ENCODE data around the gene HMMR.
"Not testable (repeated sequence)": the region's sequence is repeated elsewhere in the genome, so short reads cannot be mapped to it uniquely, and the experiment has no call there.

HMMR gene

GRCh38 chr5:163445345-163445744, 15.1 kb upstream of the HMMR start:
- ChIA-PET POLR2A (no interaction called here), CTCF (interaction anchor here (1.1 kb wide), 2 partner anchors 11 to 14 kb away, joined by 3 to 8 read pairs; no protein-coding TSS in a partner anchor)
- no peak for DNase-seq
- no peaks in the 10 kb centered on the region for H3K4me1 ChIP-seq (ENCODE audit: control extremely low read depth in 1 of 4, control insufficient read depth in 4 of 4, insufficient read depth in 4 of 4, low read length in 3 of 4)
- H3K27me3 ChIP-seq (replicated peaks in 2 of 5; ENCODE audit: control insufficient read depth in 4 of 5, insufficient read depth in 5 of 5, low read length in 4 of 5) = no peaks in the 10 kb centered on the region
- H3K27ac ChIP-seq (ENCODE audit: insufficient read depth in 1 of 2, low read depth in 1 of 2, low read length in 2 of 2, poor library complexity in 1 of 2, severe bottlenecking in 2 of 2) = no peak overlapping the region
- no peaks in the 10 kb centered on the region for H3K9me3 ChIP-seq (ENCODE audit: control extremely low read depth in 1 of 5, control insufficient read depth in 4 of 5, insufficient read depth in 2 of 5, low read depth in 1 of 5, low read length in 4 of 5)
- 94% methylated on average over 3 of the region's 6 CpGs for WGBS (ENCODE audit: insufficient coverage)
- peaks cover 16 to 77% (median 44%) of the 10 kb centered on the region in 4 experiments for H3K36me3 ChIP-seq (ENCODE audit: control insufficient read depth in 4 of 4, insufficient read depth in 4 of 4, low read length in 3 of 4)
- H3K4me3 ChIP-seq (ENCODE audit: control insufficient read depth in 1 of 7, extremely low read depth in 1 of 7, insufficient read depth in 4 of 7, low read depth in 2 of 7, low read length in 6 of 7) = no peak overlapping the region

- H3K27me3 ChIP-seq (replicated peaks in 2 of 5; ENCODE audit: control insufficient read depth in 4 of 5, insufficient read depth in 5 of 5, low read length in 4 of 5) = no peaks in the 10 kb centered on the region
- H3K27ac ChIP-seq (ENCODE audit: insufficient read depth in 1 of 2, low read depth in 1 of 2, low read length in 2 of 2, poor library complexity in 1 of 2, severe bottlenecking in 2 of 2) = no peak overlapping the region
- ChIA-PET CTCF (interaction anchor here (0.9 to 1.6 kb wide), 2 partner anchors 9 to 11 kb away, joined by 4 read pairs; partner anchors contain the start of gene CCNG1), POLR2A (no interaction called here)
- no peak overlapping the region for H3K4me3 ChIP-seq (ENCODE audit: control insufficient read depth in 1 of 7, extremely low read depth in 1 of 7, insufficient read depth in 4 of 7, low read depth in 2 of 7, low read length in 6 of 7)
- DNase-seq = no peak
- H3K9me3 ChIP-seq (ENCODE audit: control extremely low read depth in 1 of 5, control insufficient read depth in 4 of 5, insufficient read depth in 2 of 5, low read depth in 1 of 5, low read length in 4 of 5) = no peaks in the 10 kb centered on the region
- peaks cover 18 to 77% (median 38%) of the 10 kb centered on the region in 4 experiments for H3K36me3 ChIP-seq (ENCODE audit: control insufficient read depth in 4 of 4, insufficient read depth in 4 of 4, low read length in 3 of 4)
- no peaks in the 10 kb centered on the region for H3K4me1 ChIP-seq (ENCODE audit: control extremely low read depth in 1 of 4, control insufficient read depth in 4 of 4, insufficient read depth in 4 of 4, low read length in 3 of 4)
Measured at GRCh38 chr5:163447191-163447590, 13.2 kb upstream of the HMMR start.

- H3K27ac ChIP-seq (ENCODE audit: insufficient read depth in 1 of 2, low read depth in 1 of 2, low read length in 2 of 2, poor library complexity in 1 of 2, severe bottlenecking in 2 of 2) = no peak overlapping the region
- no peaks in the 10 kb centered on the region for H3K4me1 ChIP-seq (ENCODE audit: control extremely low read depth in 1 of 4, control insufficient read depth in 4 of 4, insufficient read depth in 4 of 4, low read length in 3 of 4)
- DNase-seq = no peak
- no peak overlapping the region for H3K4me3 ChIP-seq (ENCODE audit: control insufficient read depth in 1 of 7, extremely low read depth in 1 of 7, insufficient read depth in 4 of 7, low read depth in 2 of 7, low read length in 6 of 7)
- H3K9me3 ChIP-seq (ENCODE audit: control extremely low read depth in 1 of 5, control insufficient read depth in 4 of 5, insufficient read depth in 2 of 5, low read depth in 1 of 5, low read length in 4 of 5) = no peaks in the 10 kb centered on the region
- 60% methylated on average over 1 of the region's 3 CpGs for WGBS (ENCODE audit: insufficient coverage)
- H3K27me3 ChIP-seq (replicated peaks in 2 of 5; ENCODE audit: control insufficient read depth in 4 of 5, insufficient read depth in 5 of 5, low read length in 4 of 5) = no peaks in the 10 kb centered on the region
- CTCF ChIA-PET = interaction anchor here (0.9 to 1.6 kb wide), 2 partner anchors 10 kb away, joined by 4 read pairs; partner anchors contain the start of gene CCNG1
- POLR2A ChIA-PET = no interaction called here
- peaks cover 14 to 74% (median 36%) of the 10 kb centered on the region in 4 experiments for H3K36me3 ChIP-seq (ENCODE audit: control insufficient read depth in 4 of 4, insufficient read depth in 4 of 4, low read length in 3 of 4)
Measured at GRCh38 chr5:163447875-163448274, 12.6 kb upstream of the HMMR start.

- H3K27me3 ChIP-seq (replicated peaks in 2 of 5; ENCODE audit: control insufficient read depth in 4 of 5, insufficient read depth in 5 of 5, low read length in 4 of 5) = no peaks in the 10 kb centered on the region
- H3K9me3 ChIP-seq (ENCODE audit: control extremely low read depth in 1 of 5, control insufficient read depth in 4 of 5, insufficient read depth in 2 of 5, low read depth in 1 of 5, low read length in 4 of 5) = no peaks in the 10 kb centered on the region
- H3K27ac ChIP-seq (ENCODE audit: insufficient read depth in 1 of 2, low read depth in 1 of 2, low read length in 2 of 2, poor library complexity in 1 of 2, severe bottlenecking in 2 of 2) = no peak overlapping the region
- DNase-seq = no peak
- ChIA-PET POLR2A (no interaction called here), CTCF (interaction anchor here (1.6 kb wide), 1 partner anchor 10 kb away, joined by 4 read pairs; the partner anchor contains the start of gene CCNG1)
- no peak overlapping the region for H3K4me3 ChIP-seq (ENCODE audit: control insufficient read depth in 1 of 7, extremely low read depth in 1 of 7, insufficient read depth in 4 of 7, low read depth in 2 of 7, low read length in 6 of 7)
- H3K36me3 ChIP-seq (ENCODE audit: control insufficient read depth in 4 of 4, insufficient read depth in 4 of 4, low read length in 3 of 4) = peaks cover 10 to 74% (median 36%) of the 10 kb centered on the region in 4 experiments
- no peaks in the 10 kb centered on the region for H3K4me1 ChIP-seq (ENCODE audit: control extremely low read depth in 1 of 4, control insufficient read depth in 4 of 4, insufficient read depth in 4 of 4, low read length in 3 of 4)
Measured at GRCh38 chr5:163448491-163448890, 11.9 kb upstream of the HMMR start.

- no peak overlapping the region for H3K27ac ChIP-seq (ENCODE audit: insufficient read depth in 1 of 2, low read depth in 1 of 2, low read length in 2 of 2, poor library complexity in 1 of 2, severe bottlenecking in 2 of 2)
- ChIA-PET POLR2A (no interaction called here), CTCF (interaction anchor here (1.1 to 1.5 kb wide), 2 partner anchors 9 kb away, joined by 4 read pairs; partner anchors contain the start of genes HMMR and NUDCD2)
- H3K27me3 ChIP-seq (replicated peaks in 2 of 5; ENCODE audit: control insufficient read depth in 4 of 5, insufficient read depth in 5 of 5, low read length in 4 of 5) = no peaks in the 10 kb centered on the region
- DNase-seq = no peak
- H3K4me1 ChIP-seq (ENCODE audit: control extremely low read depth in 1 of 4, control insufficient read depth in 4 of 4, insufficient read depth in 4 of 4, low read length in 3 of 4) = no peaks in the 10 kb centered on the region
- no peaks in the 10 kb centered on the region for H3K9me3 ChIP-seq (ENCODE audit: control extremely low read depth in 1 of 5, control insufficient read depth in 4 of 5, insufficient read depth in 2 of 5, low read depth in 1 of 5, low read length in 4 of 5)
- WGBS (ENCODE audit: insufficient coverage) = 95% methylated on average over 7 of the region's 8 CpGs
- no peak overlapping the region for H3K4me3 ChIP-seq (ENCODE audit: control insufficient read depth in 1 of 7, extremely low read depth in 1 of 7, insufficient read depth in 4 of 7, low read depth in 2 of 7, low read length in 6 of 7)
- peaks cover 14 to 70% (median 35%) of the 10 kb centered on the region in 4 experiments for H3K36me3 ChIP-seq (ENCODE audit: control insufficient read depth in 4 of 4, insufficient read depth in 4 of 4, low read length in 3 of 4)
Measured at GRCh38 chr5:163451489-163451888, 8.9 kb upstream of the HMMR start.

GRCh38 chr5:163453705-163454104, 6.7 kb upstream of the HMMR start:
- Histone ChIP-seq H3K4me3 (ENCODE audit: control insufficient read depth in 1 of 7, extremely low read depth in 1 of 7, insufficient read depth in 4 of 7, low read depth in 2 of 7, low read length in 6 of 7) (no peak overlapping the region), H3K36me3 (ENCODE audit: control insufficient read depth in 4 of 4, insufficient read depth in 4 of 4, low read length in 3 of 4) (peaks cover 4 to 50% (median 23%) of the 10 kb centered on the region in 4 experiments), H3K27ac (ENCODE audit: insufficient read depth in 1 of 2, low read depth in 1 of 2, low read length in 2 of 2, poor library complexity in 1 of 2, severe bottlenecking in 2 of 2) (no peak overlapping the region), H3K9me3 (ENCODE audit: control extremely low read depth in 1 of 5, control insufficient read depth in 4 of 5, insufficient read depth in 2 of 5, low read depth in 1 of 5, low read length in 4 of 5) (no peaks in the 10 kb centered on the region), H3K27me3 (replicated peaks in 2 of 5; ENCODE audit: control insufficient read depth in 4 of 5, insufficient read depth in 5 of 5, low read length in 4 of 5) (no peaks in the 10 kb centered on the region), H3K4me1 (ENCODE audit: control extremely low read depth in 1 of 4, control insufficient read depth in 4 of 4, insufficient read depth in 4 of 4, low read length in 3 of 4) (peaks cover 4 to 12% (median 9%) of the 10 kb centered on the region in 4 experiments)
- no peak for DNase-seq
- CTCF ChIA-PET = interaction anchor here (1.3 kb wide), 1 partner anchor 12 kb away, joined by 4 read pairs; no protein-coding TSS in a partner anchor
- WGBS (ENCODE audit: insufficient coverage) = no CpG with 5 or more reads among the region's 1 CpG
- POLR2A ChIA-PET = no interaction called here

- H3K27me3 ChIP-seq (replicated peaks in 2 of 5; ENCODE audit: control insufficient read depth in 4 of 5, insufficient read depth in 5 of 5, low read length in 4 of 5); H3K27ac ChIP-seq (ENCODE audit: insufficient read depth in 1 of 2, low read depth in 1 of 2, low read length in 2 of 2, poor library complexity in 1 of 2, severe bottlenecking in 2 of 2); POLR2A ChIA-PET; DNase-seq; H3K9me3 ChIP-seq (ENCODE audit: control extremely low read depth in 1 of 5, control insufficient read depth in 4 of 5, insufficient read depth in 2 of 5, low read depth in 1 of 5, low read length in 4 of 5); H3K4me3 ChIP-seq (ENCODE audit: control insufficient read depth in 1 of 7, extremely low read depth in 1 of 7, insufficient read depth in 4 of 7, low read depth in 2 of 7, low read length in 6 of 7): not testable (repeated sequence)
- H3K36me3 ChIP-seq (ENCODE audit: control insufficient read depth in 4 of 4, insufficient read depth in 4 of 4, low read length in 3 of 4) = peaks cover 3 to 46% (median 21%) of the 10 kb centered on the region in 4 experiments
- WGBS (ENCODE audit: insufficient coverage) = 100% methylated on average over 5 of the region's 17 CpGs
- H3K4me1 ChIP-seq (ENCODE audit: control extremely low read depth in 1 of 4, control insufficient read depth in 4 of 4, insufficient read depth in 4 of 4, low read length in 3 of 4) = peaks cover 9 to 20% (median 15%) of the 10 kb centered on the region in 4 experiments
- CTCF ChIA-PET = interaction anchor here (1.5 kb wide), 1 partner anchor 16 kb away, joined by 5 read pairs; no protein-coding TSS in a partner anchor
Measured at GRCh38 chr5:163455406-163455805, 5.0 kb upstream of the HMMR start.

All from common myeloid progenitor, CD34-positive (primary cell).